Bronchial smooth muscle cell (primary cell): ENCODE results near the gene FBXW7. TPM values are rescaled to one million over a fixed set of nuclear protein-coding genes. Genes with fewer than 3 reads are reported as not detected.

Experiments used
- total RNA-seq: library from RNA; depleted of rRNA; stranded (reverse); fragments of >200 nt; gene quantifications from 2 replicates; pipeline ENCODE4 v1.2.1, GENCODE V29; 2014

Gene FBXW7, protein sequence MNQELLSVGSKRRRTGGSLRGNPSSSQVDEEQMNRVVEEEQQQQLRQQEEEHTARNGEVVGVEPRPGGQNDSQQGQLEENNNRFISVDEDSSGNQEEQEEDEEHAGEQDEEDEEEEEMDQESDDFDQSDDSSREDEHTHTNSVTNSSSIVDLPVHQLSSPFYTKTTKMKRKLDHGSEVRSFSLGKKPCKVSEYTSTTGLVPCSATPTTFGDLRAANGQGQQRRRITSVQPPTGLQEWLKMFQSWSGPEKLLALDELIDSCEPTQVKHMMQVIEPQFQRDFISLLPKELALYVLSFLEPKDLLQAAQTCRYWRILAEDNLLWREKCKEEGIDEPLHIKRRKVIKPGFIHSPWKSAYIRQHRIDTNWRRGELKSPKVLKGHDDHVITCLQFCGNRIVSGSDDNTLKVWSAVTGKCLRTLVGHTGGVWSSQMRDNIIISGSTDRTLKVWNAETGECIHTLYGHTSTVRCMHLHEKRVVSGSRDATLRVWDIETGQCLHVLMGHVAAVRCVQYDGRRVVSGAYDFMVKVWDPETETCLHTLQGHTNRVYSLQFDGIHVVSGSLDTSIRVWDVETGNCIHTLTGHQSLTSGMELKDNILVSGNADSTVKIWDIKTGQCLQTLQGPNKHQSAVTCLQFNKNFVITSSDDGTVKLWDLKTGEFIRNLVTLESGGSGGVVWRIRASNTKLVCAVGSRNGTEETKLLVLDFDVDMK
- 62.9 and 150 TPM in 2 replicates for total RNA-seq

DNA sequence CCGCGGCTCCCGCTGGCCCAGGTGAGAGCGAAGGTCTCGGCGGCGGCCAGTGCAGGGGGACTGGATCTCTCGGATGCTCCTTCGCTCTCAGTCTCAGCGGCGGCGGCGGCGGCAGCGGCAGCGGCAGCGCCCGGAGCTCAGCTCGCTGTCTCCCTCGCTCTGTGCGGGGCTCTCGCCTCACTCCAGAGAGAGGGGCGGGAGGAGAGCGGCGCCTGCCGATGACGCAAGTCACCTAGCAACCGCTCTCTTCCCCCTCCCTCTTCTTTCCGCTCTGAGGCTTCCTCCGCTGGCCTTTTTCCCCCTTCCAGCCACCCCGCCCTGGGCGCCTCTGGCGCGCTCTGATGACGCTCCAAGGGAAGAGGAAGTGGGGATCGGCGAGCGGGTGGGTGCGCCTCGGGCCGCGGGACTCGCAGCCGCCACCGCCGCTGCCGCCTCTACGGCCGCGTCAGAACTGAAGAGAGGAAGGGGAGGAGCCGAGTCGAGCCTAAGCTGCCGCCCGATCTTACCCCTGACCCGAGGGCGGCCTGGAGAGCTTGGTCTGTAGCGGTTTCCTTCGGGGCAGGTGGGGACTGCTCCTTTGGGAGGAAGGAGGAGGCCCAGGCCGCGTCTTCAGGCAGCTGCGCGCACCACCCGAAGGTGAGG, at the start of gene FBXW7:
TSS of gene FBXW7 (minus strand) at position 190 of the 642 bp plus-strand sequence. CDS start 124,289 bp downstream, outside the sequence.

Other genes with a start within 250 kb of the FBXW7 start
- gene TMEM154, start 143.9 kb upstream of the FBXW7 start, total RNA-seq = 0.77 and 2.7 TPM in 2 replicates
- 0.16 and 0.26 TPM in 2 replicates for gene TIGD4, start 243.6 kb upstream of the FBXW7 start, total RNA-seq
- 21.8 and 40.7 TPM in 2 replicates for gene ARFIP1, start 243.9 kb upstream of the FBXW7 start, total RNA-seq